Astrocyte of the hippocampus (primary cell): Measurements from ENCODE around the gene SULT1A1.

ENCODE experiments used
- DNase-seq: peaks from one replicate; pipeline ENCODE4 v3.0.0; 2011; ENCODE audit warnings: low read depth, low spot score

Gene SULT1A1

GRCh38 chr16:28558456-28558855 is 51.4 kb downstream of the SULT1A1 start:
- no peak for DNase-seq

DNA sequence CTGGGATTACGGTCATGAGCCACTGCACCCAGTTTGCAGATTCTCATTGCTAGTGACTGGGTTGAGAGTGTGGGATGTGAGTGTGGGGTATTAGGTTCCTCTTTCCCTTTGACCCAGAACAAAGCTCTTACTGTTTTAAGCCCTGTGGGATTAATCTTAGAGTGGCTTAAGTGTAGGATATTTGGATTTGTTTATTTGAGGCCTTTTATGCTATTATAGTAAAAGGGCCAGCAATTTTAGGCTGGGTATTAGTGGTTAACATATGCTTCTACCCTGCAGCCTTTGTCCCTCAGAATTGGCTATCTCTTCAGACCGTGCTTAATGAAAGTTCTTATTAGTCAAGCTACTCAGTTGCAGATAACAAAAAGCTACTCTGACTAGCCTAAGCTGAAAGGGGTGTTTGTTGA is 52.9 kb downstream of the SULT1A1 start:
- no peak for DNase-seq

DNA sequence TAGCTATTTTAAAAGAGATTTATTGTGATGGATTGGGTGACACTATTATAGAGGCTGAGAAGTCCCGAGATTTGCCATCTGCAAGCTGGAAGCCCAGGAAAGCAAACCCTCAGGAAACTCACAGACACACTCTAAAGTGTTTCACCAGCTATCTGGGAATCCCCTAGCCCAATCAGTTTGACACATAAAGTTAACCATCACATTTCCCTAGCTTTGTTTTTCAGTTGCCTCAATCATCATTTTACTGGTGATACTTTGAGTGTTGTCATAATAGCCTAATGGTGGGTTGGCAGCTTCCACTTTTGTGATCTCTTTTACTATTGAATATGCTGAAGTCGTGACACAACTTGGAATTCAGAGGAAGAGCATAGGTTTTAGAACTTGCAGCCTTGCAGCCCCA is 54.3 kb downstream of the SULT1A1 start:
- no peak for DNase-seq
